ENCODE measurements around the gene FREY1.

- TF ChIP-seq EZH2phosphoT487 (IDR thresholded peaks at IDR 0.05; ENCODE audit: borderline replicate concordance, low read length) (no peak), CTCF (IDR thresholded peaks at IDR 0.05; ENCODE audit: low read depth, low read length, poor library complexity, severe bottlenecking) (no peak)
Measured at GRCh38 chr11:45885921-45886721, 20.9 kb downstream of the FREY1 start.

Measured in DOHH2 (cell line).